ENCODE data around the gene AMHR2. TPM values are rescaled to one million over a fixed set of nuclear protein-coding genes. Genes with fewer than 3 reads are reported as not detected.
"Not testable (repeated sequence)": the region's sequence is repeated elsewhere in the genome, so short reads cannot be mapped to it uniquely, and the experiment has no call there.

The AMHR2 gene
- total RNA-seq, 1 experiment from 2014 or later = 0.14 TPM

DNA sequence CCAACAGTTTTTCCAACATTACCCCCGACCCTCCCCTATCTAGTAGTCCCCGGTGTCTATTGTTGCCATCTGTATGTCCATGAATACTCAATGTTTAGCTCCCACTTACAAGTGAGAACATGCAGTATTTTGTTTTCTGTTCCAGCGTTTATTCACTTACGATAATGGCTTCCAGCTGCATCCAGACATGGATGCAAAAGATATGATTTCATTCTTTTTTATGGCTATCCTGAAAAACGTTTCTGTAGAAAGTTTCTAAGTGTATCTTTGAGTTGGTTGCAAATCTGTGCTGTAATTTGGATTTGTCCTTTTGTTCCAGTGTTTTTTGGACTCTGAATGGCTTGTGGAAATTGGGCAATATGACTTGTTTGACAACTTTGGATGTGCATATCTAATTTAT, 31.9 kb upstream of the AMHR2 start:
- no peaks in the 10 kb centered on the region for H3K27me3 ChIP-seq
- H3K4me1 ChIP-seq = 0 out of 2 replicates have a peak, but pooled peaks cover 5% of the 10 kb centered on the region
- H3K27ac ChIP-seq = no peak overlapping the region
- H3K9me3 ChIP-seq (replicated peaks) = no peaks in the 10 kb centered on the region
- H3K36me3 ChIP-seq = peaks cover 24% of the 10 kb centered on the region
- H3K4me3 ChIP-seq = no peak overlapping the region
- no peak for DNase-seq

DNA sequence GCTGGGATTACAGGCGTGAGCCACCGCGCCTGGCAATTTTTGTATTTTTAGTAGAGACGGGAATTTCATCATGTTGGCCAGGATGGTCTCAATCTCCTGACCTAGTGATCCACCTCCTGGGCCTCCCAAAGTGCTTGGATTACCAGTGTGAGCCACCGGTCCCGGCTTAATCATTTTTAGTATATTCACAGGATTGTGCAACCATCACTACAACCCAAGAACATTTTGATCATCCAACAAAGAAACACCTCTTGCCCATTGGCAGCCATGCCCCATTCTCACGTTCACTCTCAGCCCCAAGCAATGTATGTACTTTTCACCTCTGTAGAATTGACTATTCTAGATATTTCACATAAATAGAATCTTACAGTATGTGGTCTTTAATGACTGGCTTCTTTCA, 23.8 kb upstream of the AMHR2 start:
- Histone ChIP-seq H3K27me3 (no peaks in the 10 kb centered on the region), H3K4me1 (no peaks in the 10 kb centered on the region), H3K9me3 (replicated peaks) (no peaks in the 10 kb centered on the region), H3K36me3 (peaks cover 13% of the 10 kb centered on the region), H3K4me3 (no peak overlapping the region), H3K27ac (no peak overlapping the region)
- DNase-seq = no peak

DNA sequence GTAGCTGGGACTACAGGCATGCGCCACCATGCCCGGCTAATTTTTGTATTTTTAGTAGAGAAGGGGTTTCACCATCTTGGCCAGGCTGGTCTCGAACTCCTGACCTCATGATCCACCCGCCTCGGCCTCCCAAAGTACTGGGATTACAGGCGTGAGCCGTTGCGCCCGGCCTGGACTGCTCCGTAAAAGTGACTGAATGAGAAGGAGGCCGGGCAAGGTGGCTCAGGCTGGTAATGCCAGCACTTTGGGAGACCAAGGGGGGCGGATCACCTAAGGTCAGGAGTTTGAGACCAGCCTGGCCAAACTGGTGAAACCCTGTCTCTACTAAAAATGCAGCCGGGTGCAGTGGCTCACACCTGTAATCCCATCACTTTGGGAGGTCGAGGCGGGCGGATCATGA, 21.3 kb upstream of the AMHR2 start:
- not testable (repeated sequence) for H3K9me3 ChIP-seq (replicated peaks); H3K27me3 ChIP-seq; DNase-seq; H3K4me1 ChIP-seq; H3K4me3 ChIP-seq; H3K27ac ChIP-seq
- peaks cover 16% of the 10 kb centered on the region for H3K36me3 ChIP-seq

DNA sequence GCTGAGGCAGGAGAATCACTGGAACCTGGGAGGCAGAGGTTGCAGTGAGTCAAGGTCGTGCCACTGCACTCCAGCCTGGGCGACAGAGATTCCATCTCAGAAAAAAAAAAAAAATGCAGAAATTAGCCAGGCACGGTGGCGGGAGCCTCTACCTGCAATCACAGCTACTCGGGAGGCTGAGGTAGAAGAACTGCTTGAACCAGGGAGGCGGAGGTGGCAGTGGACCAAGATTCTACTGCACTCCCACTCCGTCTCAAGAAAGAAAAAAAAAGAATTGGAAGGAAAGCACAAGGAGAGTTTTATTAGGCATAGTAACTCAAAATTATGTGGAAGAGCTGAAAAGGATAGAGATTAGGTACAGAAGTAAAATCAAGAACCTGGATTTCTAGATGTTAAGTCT, 20.8 kb upstream of the AMHR2 start:
- H3K4me3 ChIP-seq = no peak overlapping the region

DNA sequence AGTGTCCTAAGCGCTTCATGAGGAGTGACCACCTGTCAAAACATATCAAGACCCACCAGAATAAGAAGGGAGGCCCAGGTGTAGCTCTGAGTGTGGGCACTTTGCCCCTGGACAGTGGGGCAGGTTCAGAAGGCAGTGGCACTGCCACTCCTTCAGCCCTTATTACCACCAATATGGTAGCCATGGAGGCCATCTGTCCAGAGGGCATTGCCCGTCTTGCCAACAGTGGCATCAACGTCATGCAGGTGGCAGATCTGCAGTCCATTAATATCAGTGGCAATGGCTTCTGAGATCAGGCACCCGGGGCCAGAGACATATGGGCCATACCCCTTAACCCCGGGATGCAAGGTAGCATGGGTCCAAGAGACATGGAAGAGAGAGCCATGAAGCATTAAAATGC, 12.7 kb upstream of the AMHR2 start:
- Histone ChIP-seq H3K27me3 (no peaks in the 10 kb centered on the region), H3K4me1 (no peaks in the 10 kb centered on the region), H3K36me3 (peaks cover 33% of the 10 kb centered on the region), H3K9me3 (replicated peaks) (no peaks in the 10 kb centered on the region), H3K4me3 (no peak overlapping the region), H3K27ac (no peak overlapping the region)
- DNase-seq = no peak

More for the DNA sequence above, 20.8 kb upstream of the AMHR2 start:
- no peaks in the 10 kb centered on the region for H3K9me3 ChIP-seq (replicated peaks)
- H3K27me3 ChIP-seq = no peaks in the 10 kb centered on the region
- no peaks in the 10 kb centered on the region for H3K4me1 ChIP-seq
- peaks cover 16% of the 10 kb centered on the region for H3K36me3 ChIP-seq
- no peak for DNase-seq
- H3K27ac ChIP-seq = no peak overlapping the region

DNA sequence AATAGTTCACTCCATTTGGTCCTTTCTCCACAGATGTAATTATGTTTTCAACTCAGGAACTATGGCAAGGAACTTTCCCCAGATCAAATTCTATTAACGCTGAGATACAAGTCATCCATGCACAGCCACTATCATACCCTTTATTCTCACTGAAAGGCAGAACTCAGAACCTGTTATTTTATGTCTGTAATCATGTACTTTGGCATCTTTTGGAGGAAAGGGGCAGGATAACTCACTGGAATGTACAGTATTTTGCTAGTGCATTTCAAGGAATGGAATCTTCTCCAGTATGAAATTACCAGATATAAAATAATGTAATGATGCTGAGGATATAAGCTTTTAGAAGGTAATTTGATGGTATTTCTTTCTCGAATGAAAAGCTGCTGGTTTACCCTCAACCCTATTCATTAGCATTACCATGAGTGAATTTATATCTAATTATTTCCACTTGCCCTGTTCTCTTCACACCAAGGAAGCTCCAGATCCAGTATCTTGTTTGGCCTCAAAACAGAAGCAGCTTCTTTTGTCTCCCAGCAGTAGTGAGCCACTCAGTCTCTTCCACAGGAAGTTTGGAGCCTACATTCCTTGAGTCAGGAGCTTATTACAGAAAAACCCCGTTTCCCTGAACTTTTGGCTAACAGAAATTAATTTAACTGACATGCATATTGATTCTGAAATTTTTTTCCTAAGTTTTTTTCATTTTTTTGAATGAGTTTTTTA, 10.0 kb upstream of the AMHR2 start:
- H3K4me3 ChIP-seq = no peak overlapping the region
- H3K4me1 ChIP-seq = no peaks in the 10 kb centered on the region
- no peak for DNase-seq
- peaks cover 27% of the 10 kb centered on the region for H3K36me3 ChIP-seq
- H3K9me3 ChIP-seq (replicated peaks) = no peaks in the 10 kb centered on the region
- no peak overlapping the region for H3K27ac ChIP-seq
- no peaks in the 10 kb centered on the region for H3K27me3 ChIP-seq

DNA sequence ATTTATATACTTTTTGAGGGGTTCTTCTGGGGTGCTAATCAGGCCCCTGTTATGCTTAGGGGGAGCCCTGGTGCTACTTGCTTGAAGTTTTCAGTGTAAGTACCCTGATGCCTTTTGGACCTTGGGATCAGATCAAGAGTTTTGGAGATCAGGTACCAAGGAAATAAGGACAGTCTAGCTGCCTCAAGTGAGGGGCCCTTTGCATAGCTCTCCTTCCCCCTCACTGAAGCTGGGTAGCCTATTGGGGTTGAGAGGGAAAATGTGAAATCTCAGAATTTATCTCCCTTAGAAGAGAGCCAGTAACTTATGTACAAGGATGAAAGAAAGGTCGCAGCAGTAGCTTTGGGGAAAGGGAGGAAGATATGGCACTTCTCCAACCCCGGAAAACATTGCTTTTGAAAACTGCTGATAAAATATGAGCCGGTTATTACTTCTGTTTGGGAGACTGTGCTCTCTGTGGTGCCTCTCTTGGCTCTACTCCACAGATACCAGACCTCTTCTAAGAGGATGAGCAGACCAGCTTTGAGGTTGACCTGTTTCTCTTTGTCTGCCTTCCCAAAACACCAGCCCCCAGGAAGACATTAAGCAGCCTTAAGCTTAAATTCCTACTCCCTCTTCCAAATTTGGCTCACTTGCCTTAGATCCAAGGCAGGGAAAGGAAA, 8.8 kb upstream of the AMHR2 start:
- no peaks in the 10 kb centered on the region for H3K4me1 ChIP-seq
- H3K27me3 ChIP-seq = no peaks in the 10 kb centered on the region
- no peaks in the 10 kb centered on the region for H3K9me3 ChIP-seq (replicated peaks)
- DNase-seq = no peak
- H3K27ac ChIP-seq = no peak overlapping the region
- no peak overlapping the region for H3K4me3 ChIP-seq
- H3K36me3 ChIP-seq = peaks cover 19% of the 10 kb centered on the region

DNA sequence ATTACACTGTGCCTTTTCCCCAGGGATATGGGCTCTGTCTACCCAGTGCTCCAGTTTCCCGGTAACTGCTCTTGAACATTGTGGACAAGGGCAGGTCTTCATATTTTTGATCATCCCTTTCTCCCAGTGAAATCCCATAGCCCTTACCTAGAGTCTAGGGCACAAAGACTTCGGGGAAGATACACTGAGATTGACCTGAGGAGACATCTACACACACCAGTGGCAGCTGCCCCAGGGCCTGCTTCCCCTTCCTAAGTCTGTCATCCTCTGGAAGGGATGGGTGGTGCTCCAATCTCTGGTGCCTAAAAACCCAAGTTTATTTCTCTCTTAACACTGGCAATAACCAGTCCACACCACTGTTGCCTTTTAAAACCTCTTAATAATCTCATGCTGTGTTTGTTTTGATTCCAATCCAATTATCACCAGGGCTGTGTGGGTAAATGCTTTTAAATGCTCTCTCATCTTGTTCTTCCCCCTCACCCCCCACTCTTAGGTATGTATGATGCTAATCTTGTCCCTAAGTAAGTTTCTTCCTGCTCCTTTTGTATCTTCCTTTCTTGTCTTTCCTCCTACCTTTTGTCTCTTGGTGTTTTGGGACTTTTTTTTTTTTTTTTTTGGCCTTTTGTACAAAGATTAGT, 7.8 kb upstream of the AMHR2 start:
- DNase-seq; H3K4me3 ChIP-seq; H3K27me3 ChIP-seq; H3K27ac ChIP-seq; H3K9me3 ChIP-seq (replicated peaks); H3K4me1 ChIP-seq: not testable (repeated sequence)
- H3K36me3 ChIP-seq = peaks cover 13% of the 10 kb centered on the region

DNA sequence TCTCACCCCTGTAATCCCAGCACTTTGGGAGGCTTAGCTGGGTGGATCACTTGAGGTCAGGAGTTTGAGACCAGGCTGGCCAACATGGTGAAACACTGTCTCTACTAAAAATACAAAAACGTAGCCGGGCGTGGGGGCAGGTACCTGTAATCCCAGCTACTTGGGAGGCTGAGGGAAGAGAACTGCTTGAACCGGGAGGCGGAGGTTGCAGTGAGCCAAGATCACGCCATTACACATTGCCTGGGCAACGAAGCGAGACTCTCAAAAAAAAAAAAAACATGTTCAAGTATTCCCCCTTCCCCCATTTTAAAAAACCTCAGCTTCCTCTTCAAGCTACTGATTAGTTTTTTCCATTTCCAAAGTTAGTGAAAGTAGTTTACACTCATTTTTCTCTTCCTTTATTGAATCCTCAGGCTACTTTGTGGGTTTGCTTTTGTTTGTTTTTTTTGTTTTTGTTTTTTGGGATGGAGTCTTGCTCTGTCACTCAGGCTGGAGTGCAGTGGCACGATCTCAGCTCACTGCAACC, 6.3 kb upstream of the AMHR2 start:
- H3K4me1 ChIP-seq; H3K27me3 ChIP-seq; H3K36me3 ChIP-seq; H3K9me3 ChIP-seq (replicated peaks); DNase-seq; H3K4me3 ChIP-seq; H3K27ac ChIP-seq: not testable (repeated sequence)

DNA sequence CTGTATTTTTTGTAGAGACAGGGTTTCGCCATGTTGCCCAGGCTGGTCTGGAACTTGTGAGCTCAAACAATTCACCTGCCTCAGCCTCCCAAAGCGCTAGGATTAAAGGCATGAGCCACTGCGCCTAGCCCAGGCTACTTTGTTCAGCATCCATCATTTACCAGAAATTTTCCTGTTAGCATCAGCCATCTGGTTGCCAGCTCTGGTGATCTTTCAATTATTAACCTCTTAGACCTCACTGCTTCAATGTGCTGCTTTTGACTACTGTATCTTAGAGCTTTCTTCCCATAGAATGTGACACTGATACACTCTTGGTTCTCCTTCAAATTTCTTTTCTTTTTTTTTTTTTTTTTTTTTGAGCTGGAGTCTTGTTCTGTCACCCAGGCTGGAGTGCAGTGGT, 5.4 kb upstream of the AMHR2 start:
- Histone ChIP-seq H3K4me1 (no peaks in the 10 kb centered on the region), H3K36me3 (peaks cover 5% of the 10 kb centered on the region), H3K27ac (no peak overlapping the region), H3K4me3 (no peak overlapping the region), H3K27me3 (no peaks in the 10 kb centered on the region), H3K9me3 (replicated peaks) (no peaks in the 10 kb centered on the region)
- no peak for DNase-seq

DNA sequence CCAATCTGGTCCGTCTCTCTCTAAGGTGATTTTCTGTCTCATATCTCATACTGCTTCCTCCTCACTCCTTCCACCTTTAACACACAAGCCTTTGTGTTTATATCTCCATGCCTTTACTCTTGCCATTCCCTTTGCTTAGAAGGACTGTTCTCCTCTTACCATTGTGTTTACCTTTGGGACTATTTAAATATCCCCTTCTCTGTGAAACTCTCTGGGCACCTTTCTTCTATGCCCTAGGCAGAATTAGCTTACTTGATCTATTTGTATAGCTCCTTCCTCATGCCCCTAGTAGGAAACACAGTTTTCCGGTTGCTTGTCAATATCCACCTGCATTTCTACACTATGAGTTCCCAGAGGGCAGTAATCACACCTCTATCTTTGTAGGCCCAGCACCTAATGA, 3.9 kb upstream of the AMHR2 start:
- H3K27me3 ChIP-seq = no peaks in the 10 kb centered on the region
- H3K9me3 ChIP-seq (replicated peaks) = no peaks in the 10 kb centered on the region
- H3K27ac ChIP-seq = no peak overlapping the region
- no peaks in the 10 kb centered on the region for H3K4me1 ChIP-seq
- H3K4me3 ChIP-seq = no peak overlapping the region
- no peak for DNase-seq
- no peaks in the 10 kb centered on the region for H3K36me3 ChIP-seq

DNA sequence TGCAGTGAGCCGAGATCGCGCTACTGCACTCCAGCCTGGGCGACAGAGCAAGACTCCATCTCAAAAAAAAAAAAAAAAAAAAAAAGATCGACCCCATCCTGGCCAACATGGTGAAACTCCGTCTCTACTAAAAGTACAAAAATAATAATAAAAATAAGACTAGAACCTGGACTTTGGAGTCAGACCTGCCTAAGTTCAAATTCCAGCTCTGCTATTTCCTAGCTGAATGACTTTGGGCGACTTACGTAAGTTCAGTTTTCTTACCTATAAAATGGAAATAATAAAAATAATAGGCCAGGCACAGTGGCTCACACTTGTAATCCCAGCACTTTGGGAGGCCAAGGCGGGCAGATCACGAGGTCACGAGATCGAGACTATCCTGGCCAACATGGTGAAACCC, 1.4 kb upstream of the AMHR2 start:
- not testable (repeated sequence) for H3K36me3 ChIP-seq, H3K4me1 ChIP-seq, DNase-seq

DNA sequence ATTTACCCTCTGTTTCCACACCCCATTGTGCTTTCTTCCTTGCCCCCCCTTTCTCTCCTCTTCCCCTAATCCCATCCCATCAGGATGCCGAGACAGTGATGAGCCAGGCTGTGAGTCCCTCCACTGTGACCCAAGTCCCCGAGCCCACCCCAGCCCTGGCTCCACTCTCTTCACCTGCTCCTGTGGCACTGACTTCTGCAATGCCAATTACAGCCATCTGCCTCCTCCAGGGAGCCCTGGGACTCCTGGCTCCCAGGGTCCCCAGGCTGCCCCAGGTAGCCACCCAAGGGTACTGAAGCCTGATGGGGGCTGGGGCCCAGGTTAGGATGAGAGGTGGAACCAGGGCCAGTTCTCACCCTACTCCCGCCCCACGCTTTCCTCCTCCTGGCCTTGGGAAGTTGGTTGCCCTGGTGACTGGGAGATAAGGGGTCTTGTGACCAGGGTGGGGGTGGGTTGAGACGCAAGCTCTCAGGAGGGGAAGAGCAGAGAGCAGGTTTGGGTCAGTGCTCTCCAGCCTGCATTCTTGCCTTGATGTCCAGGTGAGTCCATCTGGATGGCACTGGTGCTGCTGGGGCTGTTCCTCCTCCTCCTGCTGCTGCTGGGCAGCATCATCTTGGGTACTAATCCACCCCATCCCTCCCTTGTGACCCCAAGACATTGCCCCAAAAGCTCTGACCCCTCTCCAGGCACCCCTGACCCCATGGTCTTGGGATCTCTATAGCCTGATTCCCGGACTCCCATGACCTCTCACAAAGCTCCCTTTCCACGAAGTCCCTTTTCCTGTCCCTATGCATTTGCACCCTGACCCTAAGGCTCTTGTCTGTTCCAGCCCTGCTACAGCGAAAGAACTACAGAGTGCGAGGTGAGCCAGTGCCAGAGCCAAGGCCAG, 1.2 kb downstream of the AMHR2 start:
- Histone ChIP-seq H3K27me3 (no peaks in the 10 kb centered on the region), H3K27ac (no peak overlapping the region), H3K36me3 (no peaks in the 10 kb centered on the region), H3K4me3 (no peak overlapping the region), H3K9me3 (replicated peaks) (no peaks in the 10 kb centered on the region), H3K4me1 (no peaks in the 10 kb centered on the region)
- DNase-seq = no peak

More for the DNA sequence above, 1.4 kb upstream of the AMHR2 start:
- H3K27me3 ChIP-seq; H3K9me3 ChIP-seq (replicated peaks); H3K27ac ChIP-seq; H3K4me3 ChIP-seq: not testable (repeated sequence)

DNA sequence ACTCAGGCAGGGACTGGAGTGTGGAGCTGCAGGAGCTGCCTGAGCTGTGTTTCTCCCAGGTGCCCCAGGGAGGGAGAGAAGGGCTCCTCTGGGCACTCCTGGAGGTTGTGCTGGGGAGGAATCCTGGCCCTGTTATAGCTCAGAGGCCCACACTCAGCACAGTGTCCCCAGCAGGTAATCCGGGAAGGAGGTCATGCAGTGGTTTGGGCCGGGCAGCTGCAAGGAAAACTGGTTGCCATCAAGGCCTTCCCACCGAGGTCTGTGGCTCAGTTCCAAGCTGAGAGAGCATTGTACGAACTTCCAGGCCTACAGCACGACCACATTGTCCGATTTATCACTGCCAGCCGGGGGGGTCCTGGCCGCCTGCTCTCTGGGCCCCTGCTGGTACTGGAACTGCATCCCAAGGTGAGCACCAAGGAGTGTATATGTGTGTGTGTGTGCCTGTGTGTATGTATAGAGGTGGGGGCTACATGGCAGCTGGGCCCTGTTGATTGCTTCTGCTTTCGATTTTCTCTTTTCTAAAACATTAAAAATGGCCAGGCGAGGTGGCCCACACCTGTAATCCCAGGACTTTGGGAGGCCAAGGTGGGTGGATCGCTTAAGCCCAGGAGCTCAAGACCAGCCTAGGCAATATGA, 2.0 kb downstream of the AMHR2 start:
- Histone ChIP-seq H3K9me3 (replicated peaks) (no peaks in the 10 kb centered on the region), H3K27ac (no peak overlapping the region), H3K36me3 (no peaks in the 10 kb centered on the region), H3K4me1 (no peaks in the 10 kb centered on the region), H3K27me3 (no peaks in the 10 kb centered on the region), H3K4me3 (no peak overlapping the region)
- DNase-seq = peak; percentile 15 to 33
